Lower leg skin (tissue), 4 donors: Measurements from ENCODE around the gene THSD8. TPM values are rescaled to one million over a fixed set of nuclear protein-coding genes. Genes with fewer than 3 reads are reported as not detected.
A peak's percentile ranks its signal among the peaks of the same experiment; 100 is the strongest.
"Not testable (repeated sequence)": the region's sequence is repeated elsewhere in the genome, so short reads cannot be mapped to it uniquely, and the experiment has no call there.

ENCODE experiments used
- DNase-seq, 2 donors: peaks; one replicate each; pipeline ENCODE4 v3.0.0-alpha.2; 2019; ENCODE audit warnings: low spot score in 2 of 2
- H3K4me3 ChIP-seq: fragments of 200-600 bp; sonication (generic); 2 replicates; pipeline ENCODE4 v1.5.1; 2017; ENCODE audit warnings: mild to moderate bottlenecking, low read depth; ENCODE audit not compliant: poor library complexity, severe bottlenecking
- CTCF ChIP-seq, 3 donors: fragments of 450-650 bp; IDR thresholded peaks; one replicate each; pipeline ENCODE4 v1.5.1; 2016; ENCODE audit warnings: antibody characterized with exemption in 3 of 3, mild to moderate bottlenecking in 3 of 3, moderate library complexity in 2 of 3
- POLR2A ChIP-seq, 2 donors: fragments of 450-650 bp; IDR thresholded peaks; one replicate each; pipeline ENCODE4 v1.6.1; 2016 to 2017; ENCODE audit warnings: antibody characterized with exemption in 2 of 2, mild to moderate bottlenecking in 1 of 2, moderate library complexity in 1 of 2
- WGBS, 2 donors: methylation state at CpG; one replicate each; pipeline ENCODE4 v1.1.5; 2018; 5-methylcytosine and 5-hydroxymethylcytosine counted together
- intact Hi-C: fragments of 100-400 bp; cut with DNase I; formaldehyde crosslinking; loops from one replicate; pipeline ENCODE4 v1.15.0; 2023; ENCODE audit warnings: low total_unique reads
- total RNA-seq, 4 donors: library from RNA; depleted of rRNA; stranded (reverse); fragments of >200 nt; gene quantifications; one replicate each; pipeline ENCODE4 v1.1.0, GENCODE V29; 2016

Gene THSD8
- total RNA-seq, 4 donors from 2014 or later = 1.6 TPM; not detected in 3

- intact Hi-C loops = no loop called here
- TF ChIP-seq CTCF (IDR thresholded peaks at IDR 0.05) (peak in 2 of 3 donors; percentile 11 to 92), POLR2A (IDR thresholded peaks at IDR 0.05) (no peak)
Measured at GRCh38 chr19:12796146-12797071, 5.5 kb upstream of the THSD8 start.

GRCh38 chr19:12797141-12797587 is 4.7 kb upstream of the THSD8 start:
- DNase-seq = no peak
- 83 to 87% methylated on average over 6 of the region's 6 CpGs for WGBS, 2 donors
- intact Hi-C loops = no loop called here
- H3K4me3 ChIP-seq = no peak overlapping the region
- TF ChIP-seq POLR2A (IDR thresholded peaks at IDR 0.05) (no peak), CTCF (IDR thresholded peaks at IDR 0.05) (no peak)

More at GRCh38 chr19:12796146-12797071, 5.5 kb upstream of the THSD8 start:
- DNase-seq = peak; percentile 69 to 94
- 4% methylated on average over 18 of the region's 18 CpGs for WGBS, 2 donors
- H3K4me3 ChIP-seq = no peak overlapping the region

GRCh38 chr19:12797607-12798006 is 4.3 kb upstream of the THSD8 start:
- 91 to 96% methylated on average over 7 of the region's 7 CpGs for WGBS, 2 donors
- intact Hi-C loops, DNase-seq, H3K4me3 ChIP-seq: not testable (repeated sequence)

- no peak for DNase-seq
- WGBS, 2 donors = 90% methylated on average over 16 to 17 of the region's 18 CpGs
- intact Hi-C loops = loop anchor here (5.0 kb wide), 1 partner anchor 33 kb away; no protein-coding TSS in a partner anchor
- TF ChIP-seq CTCF (IDR thresholded peaks at IDR 0.05) (no peak), POLR2A (IDR thresholded peaks at IDR 0.05) (no peak)
- H3K4me3 ChIP-seq = no peak overlapping the region
Measured at GRCh38 chr19:12799742-12800465, 2.0 kb upstream of the THSD8 start.

- no peak overlapping the region for H3K4me3 ChIP-seq
- WGBS, 2 donors = 64 to 92% methylated on average over 1 of the region's 1 CpG
- TF ChIP-seq CTCF (IDR thresholded peaks at IDR 0.05) (no peak), POLR2A (IDR thresholded peaks at IDR 0.05) (no peak)
- no peak for DNase-seq
- intact Hi-C loops = loop anchor here (5.0 kb wide), 1 partner anchor 33 kb away; no protein-coding TSS in a partner anchor
Measured at GRCh38 chr19:12800466-12800770, 1.5 kb upstream of the THSD8 start.

GRCh38 chr19:12800923-12801465 is 875 bp upstream of the THSD8 start:
- WGBS, 2 donors = 11 to 14% methylated on average over 25 of the region's 38 CpGs
- intact Hi-C loops = loop anchor here (5.0 kb wide), 1 partner anchor 34 kb away; no protein-coding TSS in a partner anchor
- TF ChIP-seq POLR2A (IDR thresholded peaks at IDR 0.05) = no peak

More at GRCh38 chr19:12800923-12801465, 875 bp upstream of the THSD8 start:
- peak in 1 of 2 donors; percentile 87 for DNase-seq
- peak overlapping the region; percentile 60 for H3K4me3 ChIP-seq
